HG03196 (cell line): ENCODE measurements around the gene OXLD1.
"Not testable (repeated sequence)": the region's sequence is repeated elsewhere in the genome, so short reads cannot be mapped to it uniquely, and the experiment has no call there.

Experiments
- ATAC-seq: cut with Tn5 transposase; IDR thresholded peaks from one replicate; pipeline ENCODE4 v1.9.1; 2021; ENCODE audit not compliant: unreplicated experiment

The OXLD1 gene

GRCh38 chr17:81683584-81684441 lies 17.4 kb upstream of the OXLD1 start, which contains the start of the genes ARL16 and HGS:
ARL16 (minus strand) TSS chr17:81683797; CDS start chr17:81683753, 44 bp downstream.
HGS (plus strand) TSS chr17:81684011; CDS start chr17:81684067, 56 bp downstream.
- peak; percentile 88 for ATAC-seq

- ATAC-seq: peak; percentile 3
These were observed 16.8 kb upstream of the OXLD1 start for GRCh38 chr17:81683208-81683583.

GRCh38 chr17:81682565-81683207 lies 16.3 kb upstream of the OXLD1 start:
- no peak for ATAC-seq

GRCh38 chr17:81681672-81682071 lies 15.3 kb upstream of the OXLD1 start:
- no peak for ATAC-seq

- ATAC-seq: no peak
These were observed 13.7 kb upstream of the OXLD1 start for GRCh38 chr17:81680150-81680549.

GRCh38 chr17:81676906-81677305 lies 10.5 kb upstream of the OXLD1 start:
- ATAC-seq: no peak

GRCh38 chr17:81675515-81676221 lies 9.3 kb upstream of the OXLD1 start:
- not testable (repeated sequence) for ATAC-seq

GRCh38 chr17:81673561-81674258 lies 7.3 kb upstream of the OXLD1 start:
- no peak for ATAC-seq

GRCh38 chr17:81672954-81673353 lies 6.5 kb upstream of the OXLD1 start:
- ATAC-seq: no peak

GRCh38 chr17:81672504-81672903 lies 6.1 kb upstream of the OXLD1 start:
- no peak for ATAC-seq

GRCh38 chr17:81667754-81668153 lies 1.3 kb upstream of the OXLD1 start:
- ATAC-seq: no peak

- ATAC-seq: no peak
These were observed 388 bp downstream of the OXLD1 start for GRCh38 chr17:81666092-81666341.

GRCh38 chr17:81665205-81666091 lies 957 bp downstream of the OXLD1 start:
- peak; percentile 10 for ATAC-seq

- ATAC-seq: no peak
These were observed 2.3 kb downstream of the OXLD1 start for GRCh38 chr17:81664051-81664470.

GRCh38 chr17:81662002-81662401 lies 4.4 kb downstream of the OXLD1 start:
- no peak for ATAC-seq

GRCh38 chr17:81660441-81660840 lies 6.0 kb downstream of the OXLD1 start:
- ATAC-seq: no peak

- no peak for ATAC-seq
These were observed 7.4 kb downstream of the OXLD1 start for GRCh38 chr17:81659038-81659437.

- ATAC-seq: no peak
These were observed 9.6 kb downstream of the OXLD1 start for GRCh38 chr17:81656835-81657234.

GRCh38 chr17:81656118-81656743 lies 10.2 kb downstream of the OXLD1 start, which contains the start of gene PDE6G:
PDE6G (minus strand) TSS chr17:81656542; CDS start chr17:81653305, 3,237 bp downstream.
- no peak for ATAC-seq
